Caki2 (cell line): ENCODE measurements around the gene BMERB1. TPM values are rescaled to one million over a fixed set of nuclear protein-coding genes. Genes with fewer than 3 reads are reported as not detected.
"Not testable (repeated sequence)": the region's sequence is repeated elsewhere in the genome, so short reads cannot be mapped to it uniquely, and the experiment has no call there.

Source experiments
- DNase-seq: peaks from one replicate; pipeline ENCODE4 v3.0.0-alpha.2; 2015; ENCODE audit warnings: low read depth
- in situ Hi-C: cut with HindIII; loops from 2 replicates; pipeline ENCODE4 v1.10.0; 2016; ENCODE audit warnings: low sequenced_read_pairs, low pct_unique_long_range_greater_than_20kb, mixed read lengths
- total RNA-seq: library from RNA; depleted of rRNA; stranded (reverse); fragments of >200 nt; shearing (Covaris generic); gene quantifications from 2 replicates; pipeline ENCODE4 v1.2.3, GENCODE V29; 2014; ENCODE audit warnings: low replicate concordance

The BMERB1 gene
- total RNA-seq, 1 experiment from 2014 or later = 68.5 TPM

DNA sequence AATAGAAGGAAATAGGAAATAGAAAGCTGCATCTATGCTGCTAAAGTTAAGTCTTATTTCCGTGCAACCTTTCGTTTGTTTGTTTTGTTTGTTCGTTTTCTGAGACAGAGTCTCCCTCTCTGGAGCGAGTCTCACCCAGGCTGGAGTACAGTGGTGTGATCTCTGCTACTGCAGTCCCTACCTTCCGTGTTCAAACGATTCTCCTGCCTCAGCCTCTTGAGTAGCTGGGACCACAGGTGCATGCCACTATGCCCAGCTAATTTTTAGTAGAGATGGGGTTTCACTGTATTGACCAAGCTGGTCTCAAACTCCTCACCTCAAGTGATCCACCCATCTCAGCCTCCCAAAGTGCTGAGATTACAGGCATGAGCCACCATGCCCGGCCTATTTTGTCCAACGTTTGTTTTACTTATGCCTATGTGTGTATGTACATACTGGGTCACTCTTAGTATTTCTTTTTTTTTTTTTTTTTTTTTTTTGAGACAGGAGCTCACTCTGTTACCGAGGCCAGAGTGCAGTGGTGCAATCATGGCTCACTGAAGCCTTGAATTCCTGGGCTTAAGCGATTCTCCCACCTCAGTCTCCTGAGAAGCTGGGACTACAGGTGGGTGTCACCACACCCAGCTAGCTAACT is 16.8 kb downstream of the BMERB1 start:
- DNase-seq = no peak
- in situ Hi-C loops = no loop called here

DNA sequence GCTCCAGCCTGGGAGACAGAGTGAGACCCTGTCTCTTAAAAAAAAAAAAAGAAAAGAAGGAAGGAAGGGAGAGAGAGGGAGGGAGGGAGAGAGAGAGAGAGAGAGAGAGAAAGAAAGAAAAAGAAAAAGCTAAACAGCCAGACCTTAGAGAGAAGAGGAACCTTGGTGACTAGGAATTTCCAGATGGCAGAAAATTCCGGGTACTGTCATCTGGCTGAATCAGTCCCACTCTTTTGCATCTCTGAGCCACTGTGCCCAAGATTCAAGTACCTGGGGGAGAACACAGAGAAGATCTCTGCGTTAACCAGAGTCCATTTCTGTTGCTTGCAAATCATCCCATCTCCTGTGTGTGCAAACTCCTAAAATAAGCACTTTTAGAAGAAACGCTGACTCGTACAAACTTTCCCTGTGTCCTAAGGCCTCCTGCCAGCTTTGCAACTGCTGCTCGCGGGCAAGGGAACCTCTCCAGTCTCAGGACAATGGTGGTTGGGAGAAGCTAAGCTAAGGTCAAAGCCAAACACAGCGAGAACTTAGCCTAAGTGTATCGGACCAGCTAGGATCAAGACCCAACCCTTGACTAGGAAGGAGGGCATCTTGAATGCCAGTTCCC is 18.0 kb downstream of the BMERB1 start:
- no peak for DNase-seq
- in situ Hi-C loops = no loop called here

DNA sequence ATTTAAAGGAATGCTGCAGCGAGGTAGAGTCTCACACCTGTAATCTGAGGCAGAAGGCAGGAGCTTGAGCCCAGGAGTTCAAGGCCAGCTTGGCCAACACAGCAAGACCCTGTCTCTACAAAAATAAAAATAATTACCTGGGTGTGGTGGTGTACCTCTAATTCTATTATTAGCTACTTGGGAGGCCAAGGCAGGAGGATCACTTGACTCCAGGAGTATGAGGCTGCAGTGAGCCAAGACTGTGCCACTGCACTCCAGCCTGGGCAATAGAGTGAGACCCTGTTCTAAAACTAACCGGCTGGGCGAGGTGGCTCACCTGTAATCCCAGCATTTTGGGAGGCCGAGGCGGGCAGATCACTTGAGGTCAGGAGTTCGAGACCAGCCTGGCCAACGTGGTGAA is 18.9 kb downstream of the BMERB1 start:
- DNase-seq, in situ Hi-C loops: not testable (repeated sequence)

DNA sequence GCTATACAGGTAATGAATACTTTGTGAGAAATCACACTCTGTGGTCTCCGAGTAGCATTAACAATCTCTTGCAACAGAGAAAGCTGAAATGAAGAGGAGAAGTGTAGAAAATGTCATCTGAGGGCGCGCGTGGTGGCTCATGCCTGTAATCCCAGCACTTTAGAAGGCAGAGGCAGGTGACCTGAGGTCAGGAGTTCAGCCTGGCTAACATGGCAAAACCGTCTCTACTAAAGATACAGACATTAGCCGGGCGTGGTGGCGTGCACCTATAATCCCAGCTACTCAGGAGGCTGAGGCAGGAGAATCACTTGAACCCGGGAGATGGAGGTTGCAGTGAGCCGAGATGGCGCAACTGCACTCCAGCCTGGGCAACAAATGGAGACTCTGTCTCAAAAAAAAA is 20.5 kb downstream of the BMERB1 start:
- DNase-seq, in situ Hi-C loops: not testable (repeated sequence)

DNA sequence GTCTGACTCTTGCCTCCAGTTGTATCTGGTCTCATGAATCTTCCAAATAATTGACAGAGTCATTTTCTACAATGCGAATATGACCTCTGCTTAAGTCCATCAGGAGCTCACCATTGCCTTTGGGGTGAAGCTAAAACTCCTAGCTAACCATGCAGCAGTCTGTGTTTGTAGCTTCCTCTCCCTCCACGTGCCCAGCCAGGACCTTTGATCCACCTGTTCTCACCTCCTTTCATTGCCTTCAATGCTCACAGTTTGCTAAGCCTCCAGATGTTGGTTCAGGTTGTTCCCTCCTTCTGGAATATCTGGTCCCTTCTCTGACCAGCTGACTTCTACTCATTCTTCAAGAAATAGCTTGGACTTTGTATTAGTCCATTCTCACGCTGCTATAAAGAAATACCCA is 23.0 kb downstream of the BMERB1 start:
- no peak for DNase-seq
- in situ Hi-C loops = no loop called here

DNA sequence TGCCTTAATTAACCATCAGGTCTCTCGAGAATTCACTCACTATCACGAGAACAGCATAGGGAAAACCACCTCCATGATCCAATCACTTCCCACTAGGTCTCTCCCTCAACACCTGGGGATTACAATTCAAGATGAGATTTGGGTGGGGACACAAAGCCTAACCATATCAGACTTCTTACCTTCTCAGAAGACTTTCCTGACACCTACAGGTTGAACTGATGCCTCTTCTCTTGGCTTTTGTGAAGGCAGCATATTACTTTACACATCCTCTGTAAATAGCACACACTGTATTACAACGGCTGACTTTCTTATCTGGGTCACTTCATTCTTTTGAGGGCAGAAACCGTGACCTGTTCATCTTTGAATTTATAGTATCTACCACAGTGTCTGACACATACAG is 23.6 kb downstream of the BMERB1 start:
- in situ Hi-C loops = no loop called here
- no peak for DNase-seq

DNA sequence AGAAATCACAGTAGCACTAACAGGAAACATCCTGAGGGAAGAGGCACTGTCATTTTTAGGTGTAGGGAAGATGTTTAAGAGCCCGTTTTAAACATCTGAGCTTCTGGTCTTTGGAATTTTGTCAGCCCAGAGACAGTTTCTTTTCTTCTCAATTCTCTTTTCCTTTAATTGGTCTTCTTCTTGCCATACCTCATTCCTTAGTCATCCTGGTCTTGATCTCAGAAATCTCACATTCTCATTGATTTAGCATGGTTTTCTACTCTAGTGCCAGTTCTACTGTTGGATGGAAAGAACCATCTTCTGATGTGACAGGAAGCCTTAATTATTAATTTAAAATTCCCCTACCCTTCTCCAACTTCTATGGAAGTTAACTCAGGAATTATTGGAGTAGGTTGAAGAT is 25.4 kb downstream of the BMERB1 start:
- in situ Hi-C loops = no loop called here
- DNase-seq = no peak

DNA sequence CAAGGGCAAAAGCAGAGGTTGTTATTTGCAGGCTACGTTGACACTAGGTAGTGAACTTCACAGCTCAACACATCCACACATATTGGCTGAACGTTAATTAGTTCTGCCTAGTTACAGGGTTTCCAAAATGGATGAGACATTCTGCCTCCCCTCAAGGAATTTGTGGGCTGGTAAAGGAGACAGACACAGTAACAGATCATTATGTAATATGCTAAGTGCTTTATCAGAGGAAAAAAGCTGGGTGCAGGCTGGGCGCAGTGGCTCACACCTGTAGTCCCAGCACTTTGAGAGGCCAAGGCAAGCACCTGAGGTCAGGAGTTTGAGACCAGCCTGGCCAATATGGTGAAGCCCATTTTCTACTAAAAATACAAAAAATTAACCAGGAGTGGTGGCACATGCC is 26.2 kb downstream of the BMERB1 start:
- no peak for DNase-seq
- in situ Hi-C loops = no loop called here

DNA sequence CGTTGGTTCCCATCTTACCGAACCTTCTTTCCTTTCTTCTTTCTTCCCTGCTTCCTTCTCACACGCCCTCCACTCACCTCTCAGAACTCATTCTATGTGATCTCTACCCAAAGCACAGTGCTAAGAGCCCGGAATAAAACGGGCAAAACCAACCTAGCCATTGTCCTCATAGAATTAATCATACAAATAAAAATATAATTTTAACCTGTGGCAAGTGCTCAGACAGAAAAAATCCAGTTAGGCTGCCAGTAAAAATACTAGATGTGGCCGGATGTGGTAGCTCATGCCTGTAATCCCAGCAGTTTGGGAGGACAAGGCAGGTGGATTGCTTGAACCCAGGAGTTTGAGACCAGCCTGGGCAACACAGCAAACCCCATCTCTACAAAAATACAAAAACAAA is 27.0 kb downstream of the BMERB1 start:
- DNase-seq = no peak
- in situ Hi-C loops = no loop called here

DNA sequence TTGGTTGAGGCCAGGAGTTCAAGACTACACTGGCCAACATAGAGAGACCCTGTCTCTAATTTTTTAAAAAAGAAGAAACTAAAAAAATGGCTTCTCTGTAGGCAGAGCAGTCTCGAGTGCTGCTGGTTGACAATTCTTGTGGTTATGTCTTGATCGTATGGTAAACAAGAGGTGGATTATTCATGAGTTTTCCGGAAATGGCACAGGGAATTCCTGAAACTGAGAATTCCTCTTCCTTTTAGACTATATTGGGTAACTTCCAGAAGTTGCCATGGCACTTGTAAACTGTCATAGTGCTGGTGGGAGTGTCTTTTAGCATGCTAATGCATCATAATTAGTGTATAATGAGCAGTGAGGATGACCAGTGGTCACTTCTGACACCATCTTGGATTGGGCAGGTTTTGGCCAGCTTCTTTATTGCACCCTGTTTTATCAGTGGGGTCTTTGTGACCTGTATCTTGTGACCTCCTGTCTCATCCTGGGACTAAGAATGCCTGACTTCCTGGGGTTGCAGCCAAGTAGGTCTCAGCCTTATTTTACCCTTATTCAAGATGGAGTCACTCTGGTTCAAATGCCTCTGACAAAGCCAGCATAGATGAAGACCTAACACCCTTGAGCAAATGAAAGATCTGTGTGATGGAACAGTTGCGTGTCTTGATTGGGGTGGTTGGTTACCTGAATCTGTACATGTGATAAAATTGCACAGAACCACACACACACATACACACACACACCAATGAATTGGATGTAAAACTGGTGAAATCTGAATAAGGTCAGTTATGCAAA is 30.2 kb downstream of the BMERB1 start:
- in situ Hi-C loops = no loop called here
- DNase-seq = no peak

DNA sequence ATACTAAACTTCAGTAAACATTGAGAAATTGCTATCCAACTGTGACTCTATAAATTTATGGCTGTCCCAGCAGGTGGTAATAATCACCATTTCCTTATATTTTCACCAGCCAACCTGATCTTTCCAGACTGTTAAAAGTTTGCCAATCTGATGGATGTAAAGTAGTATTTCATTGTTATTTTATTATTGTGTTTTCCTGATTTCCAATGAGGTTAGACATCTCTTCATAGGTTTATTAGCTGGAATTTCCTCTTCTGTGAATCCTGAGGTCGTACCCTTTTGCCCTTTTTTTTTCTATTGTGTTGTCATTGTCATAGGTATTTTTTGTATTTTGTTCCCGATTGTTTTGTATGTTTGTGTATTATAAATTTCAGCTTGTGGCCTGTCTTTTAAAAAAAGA is 31.7 kb downstream of the BMERB1 start:
- in situ Hi-C loops = no loop called here
- no peak for DNase-seq

DNA sequence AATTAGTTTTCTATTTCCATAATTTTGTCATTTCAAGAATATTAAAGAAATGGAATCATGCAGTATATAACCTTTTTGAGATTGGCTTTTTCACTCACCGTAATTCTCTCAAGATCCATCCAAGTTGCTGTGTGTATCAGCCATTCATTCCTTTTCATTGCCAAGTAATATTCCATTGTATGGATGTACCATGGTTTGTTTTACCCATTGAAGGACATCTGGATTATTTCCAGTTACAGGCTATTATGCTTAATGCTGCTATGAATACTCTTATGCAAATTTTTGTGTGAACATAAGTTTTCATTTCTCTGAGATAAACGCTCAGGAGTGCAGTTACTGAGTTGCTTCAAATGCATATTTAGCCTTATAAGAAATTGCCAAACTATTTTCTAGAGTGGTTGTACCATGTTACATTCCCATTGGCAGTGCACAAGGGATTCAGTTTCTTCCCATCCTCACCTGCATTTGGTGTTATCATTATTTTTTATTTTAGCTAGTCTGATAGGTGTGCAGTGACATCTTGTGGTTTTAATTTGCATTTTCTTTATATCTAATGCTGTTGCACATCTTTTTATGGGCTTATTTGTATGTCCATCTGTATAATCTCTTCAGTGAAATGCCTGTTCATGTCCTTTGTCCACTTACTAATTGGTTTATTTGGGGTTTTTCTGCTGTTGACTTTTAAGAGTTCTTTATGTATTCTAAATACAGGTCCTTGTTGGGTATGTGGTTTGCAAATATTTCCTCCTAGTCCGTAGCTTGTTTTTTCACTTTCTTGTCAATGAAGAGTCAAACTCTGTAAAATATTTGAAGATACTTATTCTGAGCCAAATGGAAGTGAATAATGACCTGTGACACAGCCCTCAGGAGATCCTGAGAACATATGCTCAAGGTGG is 32.7 kb downstream of the BMERB1 start:
- in situ Hi-C loops = no loop called here
- peak; percentile 42 for DNase-seq

DNA sequence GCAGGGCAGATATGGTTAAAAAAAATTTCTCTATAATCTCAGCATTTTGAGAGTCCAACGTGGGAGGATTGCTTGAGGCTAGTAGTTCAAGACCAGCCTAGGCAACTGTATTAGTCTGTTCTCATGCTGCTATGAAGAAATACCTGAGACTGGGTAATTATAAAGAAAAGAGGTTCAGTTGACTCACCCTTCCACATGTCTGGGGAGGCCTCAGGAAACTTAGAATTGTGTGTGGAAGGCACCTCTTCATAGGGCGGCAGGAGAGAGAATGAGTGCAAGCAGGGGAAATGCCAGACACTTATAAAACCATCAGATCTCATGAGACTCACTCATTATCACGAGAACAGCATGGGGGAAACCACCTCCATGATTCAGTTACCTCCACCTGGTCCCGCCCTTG is 42.6 kb downstream of the BMERB1 start:
- DNase-seq, in situ Hi-C loops: not testable (repeated sequence)

DNA sequence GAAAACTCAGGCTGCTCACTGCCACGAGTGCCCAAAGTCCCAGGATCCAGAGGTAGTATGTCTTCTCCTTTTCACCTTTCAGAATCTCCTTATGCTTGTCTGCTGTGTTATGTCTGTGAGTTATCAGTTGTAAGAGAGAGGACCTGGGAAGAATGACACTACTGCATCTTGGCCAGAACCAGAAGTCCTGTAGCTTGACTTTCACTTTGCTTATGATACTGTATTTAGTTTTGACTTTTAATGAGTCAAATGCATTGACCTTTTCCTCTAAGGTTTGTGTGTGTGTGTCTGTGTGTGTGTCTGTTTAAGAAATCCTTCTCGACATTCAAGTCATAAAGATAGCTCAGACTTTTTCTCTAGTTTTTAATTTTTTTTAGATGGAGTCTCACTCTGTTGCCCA is 43.4 kb downstream of the BMERB1 start:
- no peak for DNase-seq
- in situ Hi-C loops = no loop called here

DNA sequence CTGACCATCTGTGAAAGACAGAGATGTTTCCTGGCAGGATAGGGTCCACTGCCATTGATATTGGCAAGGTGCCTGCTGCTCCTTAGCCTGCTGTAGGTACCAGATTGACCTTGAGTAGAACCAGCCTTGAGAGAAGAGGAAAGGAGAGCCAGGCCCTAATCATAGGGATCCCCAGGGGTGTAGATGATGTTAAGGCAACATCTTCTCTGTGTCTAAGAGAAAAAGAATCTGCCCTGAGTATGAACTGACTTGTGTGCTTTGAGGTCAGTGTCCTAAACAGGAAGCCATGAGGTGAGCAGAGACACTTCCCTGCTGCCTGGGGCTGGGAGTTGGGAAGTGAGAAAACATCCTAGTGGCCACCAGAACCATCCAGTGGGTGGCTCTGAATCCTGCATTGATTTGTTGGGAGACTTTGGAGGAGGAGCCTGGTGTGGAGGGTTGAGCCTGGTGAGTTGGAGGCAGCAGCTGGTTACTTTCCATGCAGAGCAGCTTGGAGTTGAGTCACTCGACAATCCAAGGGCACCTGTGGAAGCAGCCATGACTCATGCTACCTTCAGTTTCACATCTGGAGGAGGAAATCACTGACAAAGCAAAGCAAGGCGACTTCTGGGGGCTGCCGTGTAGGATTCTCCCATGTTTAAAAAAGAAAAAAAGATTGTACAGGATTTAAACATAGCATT is 47.8 kb downstream of the BMERB1 start:
- in situ Hi-C loops = no loop called here
- peak; percentile 100 for DNase-seq

DNA sequence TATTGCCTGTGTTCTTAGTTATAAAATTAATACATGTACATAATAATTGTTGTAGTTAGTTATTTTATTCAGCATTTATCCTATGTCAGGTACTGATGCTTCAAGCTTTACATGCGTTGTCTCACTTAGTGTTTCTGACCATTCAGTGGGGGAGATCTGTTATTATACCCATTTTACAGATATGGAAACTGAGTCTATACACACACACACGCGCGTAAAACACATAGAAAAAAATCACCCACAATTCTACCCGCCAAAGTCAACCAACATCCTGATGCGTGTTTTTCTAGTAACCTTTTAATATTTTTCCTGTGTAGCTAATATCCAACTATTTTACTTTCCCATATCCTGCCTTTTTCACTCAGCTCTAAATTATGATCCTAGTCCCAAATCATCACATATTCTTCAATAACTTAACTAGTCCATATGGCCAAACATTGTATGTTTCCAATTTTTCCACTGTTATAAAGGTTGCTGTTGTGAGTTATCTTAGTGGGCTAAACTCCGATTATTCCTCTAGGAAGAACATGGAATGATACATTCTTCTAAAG is 48.4 kb downstream of the BMERB1 start:
- DNase-seq = no peak
- in situ Hi-C loops = no loop called here

DNA sequence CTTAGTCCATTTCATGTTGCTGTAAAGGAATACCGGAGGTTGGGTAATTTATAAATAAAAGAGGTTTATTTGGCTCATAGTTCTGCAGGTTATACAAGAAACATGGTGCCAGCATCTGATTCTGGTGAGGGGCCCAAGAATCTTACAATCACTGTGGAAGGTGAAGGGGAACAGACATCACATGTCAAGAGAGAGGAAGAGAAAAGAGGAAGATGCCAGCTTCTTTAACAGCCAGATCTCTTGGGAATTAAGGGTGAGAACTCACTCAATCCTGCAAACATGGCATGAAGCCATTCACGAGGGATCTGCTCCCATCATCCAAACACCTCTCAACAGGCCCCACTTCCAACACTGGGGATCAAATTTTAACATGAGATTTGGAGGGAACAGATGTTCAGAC is 49.5 kb downstream of the BMERB1 start:
- no peak for DNase-seq
- in situ Hi-C loops = no loop called here

DNA sequence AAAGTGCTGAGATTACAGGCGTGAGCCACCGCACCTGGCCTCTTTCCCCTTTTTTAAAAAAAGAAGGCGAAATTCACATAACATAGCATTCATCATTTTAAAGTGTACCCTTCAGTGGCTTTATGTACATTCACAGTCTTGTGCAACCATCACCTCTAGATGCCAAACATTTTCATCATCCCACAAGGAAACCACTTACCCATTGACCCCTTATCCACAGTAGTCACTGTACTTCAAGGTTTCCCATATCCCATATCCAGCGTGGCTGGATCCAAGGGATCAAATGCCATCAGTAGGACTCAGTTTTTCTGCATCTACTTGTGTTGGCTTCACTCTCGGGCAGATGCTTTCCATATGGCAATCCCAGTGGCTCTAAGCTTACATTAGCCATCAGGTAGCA is 50.3 kb downstream of the BMERB1 start:
- DNase-seq = no peak
- in situ Hi-C loops = no loop called here
